Activated CD4-positive, alpha-beta memory T cell treated with anti-CD3 and anti-CD28 coated beads for 36 hours (primary cell): Measurements from ENCODE around the gene DNLZ. TPM values are rescaled to one million over a fixed set of nuclear protein-coding genes. Genes with fewer than 3 reads are reported as not detected.

Experiments used
- CTCF ChIA-PET: fragments of 350-600 bp; sonication (Branson Sonifier 250); formaldehyde crosslinking; loops from one replicate; lab custom pipeline; 2021; ENCODE audit warnings: antibody characterized with exemption, inconsistent platforms; lab: Charles Lee
- POLR2A ChIA-PET: fragments of 350-600 bp; sonication (Branson Sonifier 250); formaldehyde crosslinking; loops from one replicate; lab custom pipeline; 2021; ENCODE audit warnings: antibody characterized with exemption; lab: Charles Lee
- DNase-seq: peaks from one replicate; pipeline ENCODE4 v3.0.0-alpha.2; 2020
- H3K27ac Mint-ChIP-seq: one replicate; pipeline ENCODE4 v1.8.0; 2021; ENCODE audit warnings: mixed read lengths
- H3K27me3 Mint-ChIP-seq: one replicate; pipeline ENCODE4 v1.8.0; 2021; ENCODE audit warnings: mixed read lengths
- H3K36me3 Mint-ChIP-seq: one replicate; pipeline ENCODE4 v1.8.0; 2021; ENCODE audit warnings: mixed read lengths
- H3K4me1 Mint-ChIP-seq: one replicate; pipeline ENCODE4 v1.8.0; 2021; ENCODE audit warnings: low read depth, mixed read lengths
- H3K4me3 Mint-ChIP-seq: one replicate; pipeline ENCODE4 v1.8.0; 2021; ENCODE audit warnings: mild to moderate bottlenecking, mixed read lengths
- H3K9me3 Mint-ChIP-seq: one replicate; pipeline ENCODE4 v1.8.0; 2021; ENCODE audit warnings: mixed read lengths
- intact Hi-C: fragments of 100-400 bp; cut with micrococcal nuclease; formaldehyde crosslinking; loops from one replicate; pipeline ENCODE4 v1.15.1; 2023
- total RNA-seq, 2 experiments: library from RNA; stranded (reverse); gene quantifications; one replicate each; pipeline ENCODE4 v1.2.3, GENCODE V29; 2021

DNLZ gene
- total RNA-seq, 2 experiments from 2014 or later = 14.5 to 15.2 TPM

- ChIA-PET POLR2A (no interaction called here), CTCF (interaction anchor here (0.9 kb wide), 1 partner anchor 33 kb away, joined by 3 read pairs; no protein-coding TSS in a partner anchor)
- no peak for DNase-seq
- no peak overlapping the region for H3K4me3 Mint-ChIP-seq
- no peaks in the 10 kb centered on the region for H3K9me3 Mint-ChIP-seq
- H3K4me1 Mint-ChIP-seq = peaks cover 19% of the 10 kb centered on the region
- no peak overlapping the region for H3K27ac Mint-ChIP-seq
- intact Hi-C loops = no loop called here
- H3K27me3 Mint-ChIP-seq = no peaks in the 10 kb centered on the region
- H3K36me3 Mint-ChIP-seq = peaks cover 35% of the 10 kb centered on the region
Measured at GRCh38 chr9:136395345-136396218, 32.0 kb upstream of the DNLZ start.

- POLR2A ChIA-PET = no interaction called here
- Mint-ChIP-seq H3K4me1 (peaks cover 17% of the 10 kb centered on the region), H3K27me3 (no peaks in the 10 kb centered on the region), H3K9me3 (no peaks in the 10 kb centered on the region), H3K27ac (no peak overlapping the region), H3K4me3 (no peak overlapping the region), H3K36me3 (peaks cover 35% of the 10 kb centered on the region)
- intact Hi-C loops = no loop called here
- CTCF ChIA-PET = interaction anchor here (0.9 kb wide), 1 partner anchor 32 kb away, joined by 3 read pairs; no protein-coding TSS in a partner anchor
- DNase-seq = no peak
Measured at GRCh38 chr9:136395020-136395340, 31.4 kb upstream of the DNLZ start.

- Mint-ChIP-seq H3K27me3 (no peaks in the 10 kb centered on the region), H3K27ac (no peak overlapping the region), H3K4me3 (no peak overlapping the region), H3K36me3 (peaks cover 37% of the 10 kb centered on the region), H3K9me3 (no peaks in the 10 kb centered on the region), H3K4me1 (peaks cover 17% of the 10 kb centered on the region)
- ChIA-PET CTCF (interaction anchor here (0.6 kb wide), 1 partner anchor 32 kb away, joined by 3 read pairs; no protein-coding TSS in a partner anchor), POLR2A (no interaction called here)
- DNase-seq = no peak
- intact Hi-C loops = no loop called here
Measured at GRCh38 chr9:136394312-136395019, 30.9 kb upstream of the DNLZ start.

- Mint-ChIP-seq H3K36me3 (peaks cover 36% of the 10 kb centered on the region), H3K4me3 (no peak overlapping the region), H3K27me3 (no peaks in the 10 kb centered on the region), H3K27ac (no peak overlapping the region), H3K4me1 (peaks cover 9% of the 10 kb centered on the region), H3K9me3 (no peaks in the 10 kb centered on the region)
- intact Hi-C loops = no loop called here
- no peak for DNase-seq
- ChIA-PET CTCF (interaction anchor here (0.6 kb wide), 1 partner anchor 31 kb away, joined by 3 read pairs; no protein-coding TSS in a partner anchor), POLR2A (no interaction called here)
Measured at GRCh38 chr9:136393531-136393930, 30.0 kb upstream of the DNLZ start.

GRCh38 chr9:136392538-136393449, 29.2 kb upstream of the DNLZ start:
- no peak overlapping the region for H3K27ac Mint-ChIP-seq
- CTCF ChIA-PET = interaction anchor here (1.4 to 1.7 kb wide), 2 partner anchors 8 to 30 kb away, joined by 3 to 4 read pairs; partner anchors contain the start of gene DNLZ
- H3K36me3 Mint-ChIP-seq = peaks cover 34% of the 10 kb centered on the region
- DNase-seq = no peak
- peaks cover 3% of the 10 kb centered on the region for H3K4me1 Mint-ChIP-seq
- POLR2A ChIA-PET = no interaction called here
- H3K27me3 Mint-ChIP-seq = no peaks in the 10 kb centered on the region
- no peak overlapping the region for H3K4me3 Mint-ChIP-seq
- intact Hi-C loops = no loop called here
- no peaks in the 10 kb centered on the region for H3K9me3 Mint-ChIP-seq

GRCh38 chr9:136391737-136392537, 28.4 kb upstream of the DNLZ start:
- H3K27ac Mint-ChIP-seq = no peak overlapping the region
- intact Hi-C loops = no loop called here
- ChIA-PET CTCF (interaction anchor here (0.9 to 1.7 kb wide), 4 partner anchors 9 to 29 kb away, joined by 3 to 4 read pairs (median 4); partner anchors contain the start of gene DNLZ), POLR2A (no interaction called here)
- no peak overlapping the region for H3K4me3 Mint-ChIP-seq
- no peaks in the 10 kb centered on the region for H3K27me3 Mint-ChIP-seq
- H3K36me3 Mint-ChIP-seq = peaks cover 36% of the 10 kb centered on the region
- no peaks in the 10 kb centered on the region for H3K9me3 Mint-ChIP-seq
- DNase-seq = no peak
- H3K4me1 Mint-ChIP-seq = peaks cover under 1% of the 10 kb centered on the region

GRCh38 chr9:136389396-136389795, 25.9 kb upstream of the DNLZ start:
- Mint-ChIP-seq H3K27me3 (no peaks in the 10 kb centered on the region), H3K27ac (no peak overlapping the region), H3K4me3 (no peak overlapping the region), H3K4me1 (peaks cover 2% of the 10 kb centered on the region), H3K36me3 (peaks cover 36% of the 10 kb centered on the region), H3K9me3 (no peaks in the 10 kb centered on the region)
- DNase-seq = no peak
- intact Hi-C loops = no loop called here
- POLR2A ChIA-PET = no interaction called here
- CTCF ChIA-PET = interaction anchor here (1.1 kb wide), 1 partner anchor 26 kb away, joined by 3 read pairs; the partner anchor contains the start of gene DNLZ

- H3K36me3 Mint-ChIP-seq = peaks cover 37% of the 10 kb centered on the region
- H3K27ac Mint-ChIP-seq = no peak overlapping the region
- no peak for DNase-seq
- ChIA-PET CTCF (interaction anchor here (0.6 kb wide), 1 partner anchor 101 kb away, joined by 3 read pairs; no protein-coding TSS in a partner anchor), POLR2A (interaction anchor here (1.0 kb wide), 1 partner anchor 12 kb away, joined by 3 read pairs; no protein-coding TSS in a partner anchor)
- peaks cover 2% of the 10 kb centered on the region for H3K4me1 Mint-ChIP-seq
- no peaks in the 10 kb centered on the region for H3K27me3 Mint-ChIP-seq
- intact Hi-C loops = no loop called here
- H3K9me3 Mint-ChIP-seq = no peaks in the 10 kb centered on the region
- H3K4me3 Mint-ChIP-seq = no peak overlapping the region
Measured at GRCh38 chr9:136387217-136387616, 23.7 kb upstream of the DNLZ start.

GRCh38 chr9:136386018-136386417, 22.5 kb upstream of the DNLZ start:
- DNase-seq = no peak
- no peak overlapping the region for H3K27ac Mint-ChIP-seq

GRCh38 chr9:136385015-136385414, 21.5 kb upstream of the DNLZ start:
- ChIA-PET CTCF (interaction anchor here (1.0 kb wide), 1 partner anchor 22 kb away, joined by 4 read pairs; the partner anchor contains the start of gene DNLZ), POLR2A (no interaction called here)
- no peak for DNase-seq
- peaks cover 29% of the 10 kb centered on the region for H3K36me3 Mint-ChIP-seq
- H3K4me3 Mint-ChIP-seq = no peak overlapping the region
- peaks cover 2% of the 10 kb centered on the region for H3K4me1 Mint-ChIP-seq
- intact Hi-C loops = no loop called here
- no peaks in the 10 kb centered on the region for H3K27me3 Mint-ChIP-seq
- no peaks in the 10 kb centered on the region for H3K9me3 Mint-ChIP-seq
- H3K27ac Mint-ChIP-seq = no peak overlapping the region

More at GRCh38 chr9:136386018-136386417, 22.5 kb upstream of the DNLZ start:
- Mint-ChIP-seq H3K27me3 (no peaks in the 10 kb centered on the region), H3K36me3 (peaks cover 29% of the 10 kb centered on the region), H3K9me3 (no peaks in the 10 kb centered on the region), H3K4me3 (no peak overlapping the region), H3K4me1 (peaks cover 2% of the 10 kb centered on the region)
- ChIA-PET POLR2A (interaction anchor here (0.6 kb wide), 1 partner anchor 765 kb away, joined by 3 read pairs; no protein-coding TSS in a partner anchor), CTCF (interaction anchor here (1.0 kb wide), 1 partner anchor 23 kb away, joined by 4 read pairs; the partner anchor contains the start of gene DNLZ)
- intact Hi-C loops = no loop called here
